Keratinocyte (primary cell): Measurements from ENCODE around the gene TSFM.

Experiments
- EZH2 ChIP-seq: IDR thresholded peaks from one replicate; pipeline ENCODE4 v1.6.1; 2012; ENCODE audit warnings: inconsistent platforms, mild to moderate bottlenecking, low read length, moderate library complexity
- TF ChIP-seq, protein P1 (sequence below), 3 experiments: IDR thresholded peaks in 1 of 3; conservative IDR thresholded peaks in 1 of 3; optimal IDR thresholded peaks in 1 of 3; 2 replicates in 2 of 3; 3 replicates in 1 of 3; pipeline versions ENCODE3 to v1.5.1; 2011; ENCODE audit warnings: low read length in 3 of 3, mild to moderate bottlenecking in 3 of 3, moderate library complexity in 2 of 3, control low read depth in 1 of 3, inconsistent platforms in 1 of 3; ENCODE audit not compliant: insufficient read depth in 2 of 3; ENCODE audit errors: extremely low read depth in 1 of 3

- TF ChIP-seq, protein P1, sequence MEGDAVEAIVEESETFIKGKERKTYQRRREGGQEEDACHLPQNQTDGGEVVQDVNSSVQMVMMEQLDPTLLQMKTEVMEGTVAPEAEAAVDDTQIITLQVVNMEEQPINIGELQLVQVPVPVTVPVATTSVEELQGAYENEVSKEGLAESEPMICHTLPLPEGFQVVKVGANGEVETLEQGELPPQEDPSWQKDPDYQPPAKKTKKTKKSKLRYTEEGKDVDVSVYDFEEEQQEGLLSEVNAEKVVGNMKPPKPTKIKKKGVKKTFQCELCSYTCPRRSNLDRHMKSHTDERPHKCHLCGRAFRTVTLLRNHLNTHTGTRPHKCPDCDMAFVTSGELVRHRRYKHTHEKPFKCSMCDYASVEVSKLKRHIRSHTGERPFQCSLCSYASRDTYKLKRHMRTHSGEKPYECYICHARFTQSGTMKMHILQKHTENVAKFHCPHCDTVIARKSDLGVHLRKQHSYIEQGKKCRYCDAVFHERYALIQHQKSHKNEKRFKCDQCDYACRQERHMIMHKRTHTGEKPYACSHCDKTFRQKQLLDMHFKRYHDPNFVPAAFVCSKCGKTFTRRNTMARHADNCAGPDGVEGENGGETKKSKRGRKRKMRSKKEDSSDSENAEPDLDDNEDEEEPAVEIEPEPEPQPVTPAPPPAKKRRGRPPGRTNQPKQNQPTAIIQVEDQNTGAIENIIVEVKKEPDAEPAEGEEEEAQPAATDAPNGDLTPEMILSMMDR (optimal IDR thresholded peaks at IDR 0.05 in 1 of 3, IDR thresholded peaks at IDR 0.05 in 1 of 3, conservative IDR thresholded peaks at IDR 0.05 in 1 of 3; ENCODE audit: extremely low read depth in 1 of 3, insufficient read depth in 2 of 3, low read length in 3 of 3): no peak
- TF ChIP-seq EZH2: no peak
These were observed 43.8 kb downstream of the TSFM start for GRCh38 chr12:57826400-57826799.
